Duodenal mucosa (tissue), 2 donors: Measurements from ENCODE around the gene MYO16.
"Not testable (repeated sequence)": the region's sequence is repeated elsewhere in the genome, so short reads cannot be mapped to it uniquely, and the experiment has no call there.

Experiments used
- H3K27ac ChIP-seq: one replicate; pipeline ENCODE4 v1.7.0; 2013; ENCODE audit warnings: low read depth, low read length
- H3K27me3 ChIP-seq, 2 donors: one replicate each; pipeline ENCODE4 v1.7.0; 2013; ENCODE audit warnings: low read length in 2 of 2, control low read depth in 1 of 2; ENCODE audit not compliant: insufficient read depth in 2 of 2, control insufficient read depth in 1 of 2
- H3K36me3 ChIP-seq, 2 donors: one replicate each; pipeline ENCODE4 v1.7.0; 2013; ENCODE audit warnings: low read length in 2 of 2, control low read depth in 1 of 2; ENCODE audit not compliant: insufficient read depth in 2 of 2, control insufficient read depth in 1 of 2
- H3K4me1 ChIP-seq, 2 donors: one replicate each; pipeline ENCODE4 v1.7.0; 2013; ENCODE audit warnings: low read length in 2 of 2, control low read depth in 1 of 2; ENCODE audit not compliant: insufficient read depth in 2 of 2, control insufficient read depth in 1 of 2
- H3K4me3 ChIP-seq, 2 donors: one replicate each; pipeline ENCODE4 v1.7.0; 2013; ENCODE audit warnings: low read length in 2 of 2, low read depth in 1 of 2
- H3K9ac ChIP-seq, 2 donors: one replicate each; pipeline ENCODE4 v1.7.0; 2013; ENCODE audit warnings: low read length in 2 of 2, low read depth in 1 of 2
- H3K9me3 ChIP-seq, 2 donors: one replicate each; pipeline ENCODE4 v1.7.0; 2013; ENCODE audit warnings: low read length in 2 of 2, control low read depth in 1 of 2; ENCODE audit not compliant: control insufficient read depth in 1 of 2

The MYO16 gene

DNA sequence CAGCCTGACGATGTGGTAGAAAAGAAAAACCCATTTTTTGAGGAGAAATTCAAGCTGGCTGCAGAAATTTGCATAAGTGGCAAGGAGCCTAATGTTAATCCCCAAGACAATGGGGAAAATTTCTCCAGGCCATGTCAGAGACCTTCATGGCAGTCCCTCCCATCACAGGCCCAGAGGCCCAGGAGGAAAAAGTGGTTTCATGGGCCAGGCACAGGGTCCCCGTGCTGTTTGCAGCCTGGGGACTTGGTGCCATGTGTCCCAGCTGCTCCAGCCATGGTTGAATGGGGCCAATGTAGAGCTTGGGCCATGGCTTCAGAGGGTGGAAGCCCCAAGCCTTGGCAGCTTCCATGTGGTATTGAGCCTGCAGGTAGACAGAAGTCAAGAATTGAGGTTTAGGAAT lies 153.1 kb downstream of the MYO16 start:
- H3K4me3 ChIP-seq, H3K4me1 ChIP-seq, H3K9me3 ChIP-seq, H3K36me3 ChIP-seq, H3K27me3 ChIP-seq, H3K9ac ChIP-seq, H3K27ac ChIP-seq: not testable (repeated sequence)

GRCh38 chr13:108785844-108786243 lies 156.4 kb downstream of the MYO16 start:
- Histone ChIP-seq H3K27ac (no peak overlapping the region), H3K9ac (no peak overlapping the region), H3K9me3 (no peaks in the 10 kb centered on the region), H3K36me3 (no peaks in the 10 kb centered on the region), H3K4me3 (no peak overlapping the region), H3K4me1 (no peaks in the 10 kb centered on the region), H3K27me3 (no peaks in the 10 kb centered on the region)

GRCh38 chr13:108786456-108787200 lies 157.2 kb downstream of the MYO16 start:
- H3K27me3 ChIP-seq = no peaks in the 10 kb centered on the region
- H3K9ac ChIP-seq = no peak overlapping the region
- no peaks in the 10 kb centered on the region for H3K4me1 ChIP-seq
- H3K9me3 ChIP-seq = no peaks in the 10 kb centered on the region
- H3K4me3 ChIP-seq = no peak overlapping the region
- H3K36me3 ChIP-seq = no peaks in the 10 kb centered on the region
- no peak overlapping the region for H3K27ac ChIP-seq

DNA sequence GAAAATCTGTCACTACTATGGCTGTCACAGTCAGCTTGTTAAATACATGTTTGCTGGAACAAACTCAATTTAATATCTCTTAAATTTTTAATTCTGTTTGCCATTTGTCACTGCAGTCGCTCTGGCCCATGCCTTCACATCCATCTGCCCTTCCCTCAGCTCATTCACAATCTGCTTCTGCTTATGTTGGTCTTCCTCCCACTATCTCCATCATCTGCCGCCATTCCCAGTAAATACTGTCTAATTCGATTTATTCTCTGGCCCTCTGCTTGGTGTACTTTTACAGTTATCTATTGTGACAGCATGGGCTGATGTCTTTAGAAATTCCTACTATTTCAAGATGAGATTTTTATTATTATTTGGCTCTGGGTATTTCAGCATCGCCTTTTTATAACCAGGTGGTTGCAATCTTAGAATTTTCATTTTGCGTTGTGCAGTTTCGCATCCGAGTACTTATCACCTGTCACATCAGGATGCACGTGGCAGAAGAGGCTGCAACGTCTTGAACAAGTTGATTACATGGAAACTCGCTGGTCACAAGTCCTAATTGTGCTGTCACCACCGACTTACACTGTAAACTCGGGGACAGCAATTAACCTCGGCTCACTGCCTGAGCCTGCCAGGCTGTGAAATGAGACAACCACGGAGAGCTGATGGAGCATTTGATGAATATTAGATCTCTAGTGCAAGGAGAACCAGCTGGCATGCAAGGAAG lies 158.4 kb downstream of the MYO16 start:
- H3K27ac ChIP-seq = no peak overlapping the region
- no peaks in the 10 kb centered on the region for H3K4me1 ChIP-seq
- H3K9me3 ChIP-seq = no peaks in the 10 kb centered on the region
- H3K27me3 ChIP-seq = no peaks in the 10 kb centered on the region
- H3K9ac ChIP-seq = no peak overlapping the region
- H3K36me3 ChIP-seq = no peaks in the 10 kb centered on the region
- H3K4me3 ChIP-seq = no peak overlapping the region

- Histone ChIP-seq H3K36me3 (no peaks in the 10 kb centered on the region), H3K27me3 (no peaks in the 10 kb centered on the region), H3K27ac (no peak overlapping the region), H3K9me3 (no peaks in the 10 kb centered on the region), H3K4me1 (no peaks in the 10 kb centered on the region), H3K4me3 (no peak overlapping the region), H3K9ac (no peak overlapping the region)
Measured at GRCh38 chr13:108789476-108789875, 160.1 kb downstream of the MYO16 start.

DNA sequence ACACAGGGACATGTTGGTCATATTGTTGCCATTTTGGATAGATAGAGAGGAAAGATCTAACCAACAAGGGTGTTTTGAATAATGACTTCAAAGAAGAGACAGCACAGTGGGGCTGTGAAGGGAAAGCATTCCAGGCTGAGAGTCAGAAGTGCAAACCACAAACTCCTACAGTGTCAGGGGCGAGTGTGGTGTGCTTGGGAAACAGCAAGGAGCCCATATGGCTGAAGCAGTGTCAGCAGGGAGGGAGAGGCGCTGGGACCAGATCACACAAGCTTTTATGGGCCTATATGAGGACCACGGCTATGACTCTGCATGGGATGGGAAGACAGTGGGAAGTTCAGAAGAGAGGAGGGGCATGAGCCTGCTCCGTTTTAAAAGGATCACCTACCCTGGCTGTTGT lies 166.4 kb downstream of the MYO16 start:
- Histone ChIP-seq H3K4me1 (no peaks in the 10 kb centered on the region), H3K27me3 (no peaks in the 10 kb centered on the region), H3K4me3 (no peak overlapping the region), H3K9me3 (peaks cover 2 to 6% of the 10 kb centered on the region in 2 donors), H3K9ac (no peak overlapping the region), H3K36me3 (no peaks in the 10 kb centered on the region), H3K27ac (no peak overlapping the region)

GRCh38 chr13:108797354-108797753 lies 167.9 kb downstream of the MYO16 start:
- no peak overlapping the region for H3K9ac ChIP-seq
- no peak overlapping the region for H3K4me3 ChIP-seq
- no peaks in the 10 kb centered on the region for H3K27me3 ChIP-seq
- H3K9me3 ChIP-seq = peaks cover 2 to 6% of the 10 kb centered on the region in 2 donors
- H3K4me1 ChIP-seq = no peaks in the 10 kb centered on the region
- H3K27ac ChIP-seq = no peak overlapping the region
- no peaks in the 10 kb centered on the region for H3K36me3 ChIP-seq

GRCh38 chr13:108807841-108808240 lies 178.4 kb downstream of the MYO16 start:
- H3K4me3 ChIP-seq = no peak overlapping the region
- H3K27ac ChIP-seq = no peak overlapping the region
- no peaks in the 10 kb centered on the region for H3K27me3 ChIP-seq
- H3K4me1 ChIP-seq = no peaks in the 10 kb centered on the region
- H3K9me3 ChIP-seq = no peaks in the 10 kb centered on the region
- no peaks in the 10 kb centered on the region for H3K36me3 ChIP-seq
- H3K9ac ChIP-seq = no peak overlapping the region

- no peak overlapping the region for H3K9ac ChIP-seq
- no peaks in the 10 kb centered on the region for H3K36me3 ChIP-seq
- H3K4me1 ChIP-seq = no peaks in the 10 kb centered on the region
- H3K27ac ChIP-seq = no peak overlapping the region
- no peaks in the 10 kb centered on the region for H3K27me3 ChIP-seq
- no peaks in the 10 kb centered on the region for H3K9me3 ChIP-seq
- no peak overlapping the region for H3K4me3 ChIP-seq
Measured at GRCh38 chr13:108812165-108812564, 182.8 kb downstream of the MYO16 start.

DNA sequence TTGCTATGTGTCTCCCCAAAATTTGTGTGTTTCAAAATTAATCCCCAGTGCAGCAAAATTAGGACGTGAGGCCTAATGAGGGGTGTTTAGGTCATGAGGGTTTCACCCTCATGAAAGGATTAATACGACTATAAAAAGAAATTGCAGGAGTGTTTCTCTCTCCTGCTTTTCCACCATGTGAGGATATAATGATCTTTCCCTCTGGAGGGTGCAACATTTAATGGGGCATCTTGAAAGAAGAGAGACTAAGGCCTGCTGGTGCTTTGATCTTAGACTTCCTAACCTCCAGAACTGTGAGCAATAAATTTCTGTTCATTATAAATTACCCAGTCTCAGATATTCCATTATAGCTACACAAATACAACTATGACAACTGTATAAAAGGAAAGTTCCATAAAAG lies 183.2 kb downstream of the MYO16 start:
- Histone ChIP-seq H3K9me3 (no peaks in the 10 kb centered on the region), H3K9ac (no peak overlapping the region), H3K27me3 (no peaks in the 10 kb centered on the region), H3K27ac (no peak overlapping the region), H3K4me3 (no peak overlapping the region), H3K4me1 (no peaks in the 10 kb centered on the region), H3K36me3 (no peaks in the 10 kb centered on the region)
